Stimulated activated CD4-positive, alpha-beta T cell treated with anti-CD3 and anti-CD28 coated beads, Interleukin-2, amount 100 ng/mL, for 48 hours (primary cell): ENCODE results near the gene ADTRP.
"Not testable (repeated sequence)": the region's sequence is repeated elsewhere in the genome, so short reads cannot be mapped to it uniquely, and the experiment has no call there.

ENCODE experiments used
- DNase-seq, 2 donors: peaks; one replicate each; pipeline ENCODE4 v3.0.0-alpha.2; 2020

Gene ADTRP

DNA sequence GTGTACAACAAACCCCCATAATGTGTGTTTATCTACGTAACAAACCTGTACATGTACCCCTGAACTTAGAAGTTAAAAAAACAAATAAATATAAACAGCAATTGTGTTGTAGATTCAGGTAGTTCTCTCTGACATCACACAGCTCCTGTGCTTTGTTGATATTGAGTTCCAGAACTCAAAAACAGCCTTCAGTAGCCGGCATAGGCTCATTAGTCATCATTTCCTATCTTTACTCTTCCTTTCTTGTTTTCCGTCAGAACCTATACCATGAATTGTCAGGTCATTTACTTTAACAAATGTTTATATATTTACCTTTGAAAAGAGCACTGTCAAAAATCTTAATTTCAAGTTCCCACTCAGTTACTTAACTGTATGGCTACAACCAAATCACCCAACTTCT lies 88.8 kb downstream of the ADTRP start:
- DNase-seq, result no peak

DNA sequence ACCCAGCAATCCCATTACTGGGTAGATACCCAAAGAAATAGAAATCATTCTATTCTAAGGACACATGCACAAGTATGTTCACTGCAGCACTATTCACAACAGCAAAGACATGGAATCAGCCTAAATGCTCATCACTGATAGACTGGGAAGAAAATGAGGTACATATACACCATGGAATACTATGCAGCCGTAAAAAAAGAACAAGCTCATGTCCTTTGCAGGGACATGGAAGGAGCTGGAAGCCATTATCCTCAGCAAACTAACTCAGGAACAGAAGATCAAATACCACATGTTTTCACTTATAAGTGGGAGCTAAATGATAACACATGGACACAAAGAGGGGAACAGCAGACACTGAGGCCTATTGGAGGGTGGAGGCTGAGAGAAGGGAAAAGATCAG lies 89.2 kb downstream of the ADTRP start:
- not testable (repeated sequence) for DNase-seq

DNA sequence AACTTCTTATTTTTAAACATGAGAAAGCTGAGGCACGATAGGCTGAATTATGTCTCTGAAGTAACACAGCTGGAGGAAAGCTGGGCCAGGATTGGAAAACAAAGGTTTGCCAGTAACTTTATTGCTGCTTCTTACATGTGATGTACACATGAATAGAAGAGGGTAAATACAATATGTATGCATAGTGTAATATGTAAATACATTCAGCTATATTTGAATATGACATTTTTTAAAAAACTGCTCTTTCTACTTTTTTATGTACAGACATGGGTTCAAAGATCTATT lies 90.2 kb downstream of the ADTRP start:
- no peak for DNase-seq

DNA sequence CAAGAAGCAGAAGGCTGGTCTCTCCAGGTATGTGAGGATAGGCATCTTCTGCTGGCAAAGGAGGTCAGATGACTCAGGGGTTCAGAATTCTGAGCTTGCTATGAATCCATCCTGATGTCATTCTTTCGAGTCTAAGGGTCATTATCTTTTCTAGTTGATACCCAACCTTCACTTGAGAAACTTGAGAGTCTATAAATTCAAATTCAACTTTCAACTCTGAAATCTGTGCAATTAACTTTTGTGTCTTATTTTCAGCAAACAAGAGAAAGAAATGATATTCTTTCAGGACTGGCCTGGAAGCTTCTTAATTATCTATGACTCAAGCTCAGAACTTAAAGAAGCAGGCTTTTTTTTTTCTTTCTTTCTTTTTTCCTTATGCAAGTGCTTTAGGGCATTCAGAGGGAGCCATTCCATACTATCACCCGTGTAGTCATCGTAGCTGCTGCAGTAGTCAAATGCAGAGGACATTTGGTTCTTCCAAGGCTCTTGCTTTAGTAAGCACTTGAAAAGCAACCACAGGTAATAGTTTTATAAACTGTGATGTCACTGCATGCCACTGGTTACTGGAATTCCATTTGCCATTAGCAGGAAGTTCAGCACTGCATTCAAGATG lies 93.0 kb downstream of the ADTRP start:
- DNase-seq, result no peak

DNA sequence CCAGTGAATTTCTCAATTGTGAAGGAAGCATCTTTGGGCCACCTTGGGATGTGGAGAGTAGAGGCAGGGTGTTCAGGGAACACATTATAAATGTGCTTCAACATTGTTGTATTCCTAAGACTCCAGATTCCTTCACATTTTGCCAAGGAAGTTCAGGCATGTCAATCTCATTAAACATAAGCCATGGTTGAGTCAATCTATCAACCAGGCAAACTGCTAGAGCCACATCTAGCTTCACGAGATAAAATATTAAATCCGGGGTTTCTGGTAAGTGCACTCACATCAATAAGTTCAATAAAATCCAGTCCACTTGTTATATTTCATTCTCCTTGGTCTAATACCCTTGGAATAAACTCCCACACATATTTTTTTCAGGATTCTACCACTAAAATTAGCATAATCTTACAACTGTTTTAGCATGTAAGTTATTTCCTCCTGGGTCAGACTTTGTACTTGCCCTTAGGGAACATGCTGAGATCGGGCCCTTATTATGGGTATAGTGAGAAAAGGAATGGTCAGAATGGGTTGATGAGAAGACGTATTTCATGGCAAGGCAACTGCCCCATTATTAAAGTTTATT lies 93.6 kb downstream of the ADTRP start:
- DNase-seq, result no peak

DNA sequence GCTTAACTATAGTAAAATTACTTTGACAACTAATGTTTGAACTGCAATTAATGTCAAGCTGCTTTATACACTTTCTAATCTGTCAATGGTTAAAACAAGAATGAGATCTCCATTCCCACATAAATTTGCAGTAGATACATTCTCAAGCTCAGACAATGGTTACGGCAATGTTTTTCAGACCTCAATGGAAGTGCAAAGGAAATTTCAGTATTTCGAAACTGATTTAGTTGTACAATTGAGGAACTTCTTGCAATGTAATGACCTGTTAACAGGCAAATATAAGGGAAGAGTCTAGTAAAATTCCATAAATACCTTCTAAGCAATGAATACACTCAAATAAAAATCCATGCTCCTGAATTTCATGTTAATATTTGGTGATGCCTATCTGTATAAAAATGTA lies 94.7 kb downstream of the ADTRP start:
- DNase-seq, result no peak

DNA sequence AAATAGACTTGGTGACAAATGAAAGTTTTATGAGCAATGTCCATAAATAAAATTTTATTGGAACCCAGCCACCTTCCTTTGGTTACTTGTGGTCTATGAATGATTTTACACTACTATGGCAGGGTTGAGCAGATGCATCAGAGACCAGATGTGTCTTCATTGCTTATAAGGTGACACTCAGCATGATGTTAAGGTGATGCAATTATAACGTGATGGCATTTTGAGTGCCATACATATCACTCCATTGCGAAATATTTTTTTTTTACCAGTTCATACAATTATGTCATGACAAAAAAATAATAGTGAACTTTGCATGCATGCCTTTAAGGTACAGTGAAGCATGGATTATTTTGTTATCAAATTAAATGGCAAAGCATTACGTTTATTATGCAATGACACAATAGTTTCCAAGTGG lies 96.0 kb downstream of the ADTRP start:
- no peak for DNase-seq

DNA sequence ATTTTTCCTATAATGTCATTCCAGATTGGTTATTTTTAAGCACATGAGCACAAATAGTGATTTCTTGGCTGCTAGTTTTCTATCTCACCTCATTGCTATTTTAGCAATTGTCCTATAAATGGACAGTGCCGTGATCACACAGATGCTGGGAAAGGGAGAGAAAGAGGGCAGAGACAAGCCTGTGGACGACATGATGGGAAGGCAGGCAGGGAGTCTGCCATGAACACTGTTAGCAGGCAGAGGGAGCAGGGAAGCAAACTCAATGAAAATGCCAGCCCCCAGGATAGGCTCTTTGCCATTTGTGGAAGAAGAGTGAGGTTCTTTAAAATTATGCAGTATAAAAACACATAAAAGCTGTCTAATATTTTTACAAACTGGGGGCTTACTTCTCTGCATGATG lies 96.8 kb downstream of the ADTRP start:
- DNase-seq, result no peak

DNA sequence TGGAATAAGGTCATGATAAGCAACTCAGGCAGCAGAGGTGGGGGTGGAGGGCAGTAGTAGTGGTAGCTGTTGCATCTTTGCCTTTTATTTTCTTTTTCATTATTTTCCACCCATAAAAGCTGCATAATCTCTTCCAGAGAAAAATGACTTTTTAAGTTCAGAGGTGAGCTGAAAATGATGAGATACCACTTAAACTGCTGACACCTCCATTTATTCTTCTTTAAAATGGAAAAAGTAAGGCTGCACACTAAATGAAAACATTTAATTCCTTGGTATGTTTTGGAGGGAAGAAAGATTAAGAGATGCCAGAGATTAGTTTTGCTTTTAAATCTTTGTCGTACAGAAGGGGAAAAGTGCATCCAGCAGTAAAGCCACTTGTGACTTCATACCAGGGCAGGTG lies 97.2 kb downstream of the ADTRP start:
- no peak for DNase-seq

DNA sequence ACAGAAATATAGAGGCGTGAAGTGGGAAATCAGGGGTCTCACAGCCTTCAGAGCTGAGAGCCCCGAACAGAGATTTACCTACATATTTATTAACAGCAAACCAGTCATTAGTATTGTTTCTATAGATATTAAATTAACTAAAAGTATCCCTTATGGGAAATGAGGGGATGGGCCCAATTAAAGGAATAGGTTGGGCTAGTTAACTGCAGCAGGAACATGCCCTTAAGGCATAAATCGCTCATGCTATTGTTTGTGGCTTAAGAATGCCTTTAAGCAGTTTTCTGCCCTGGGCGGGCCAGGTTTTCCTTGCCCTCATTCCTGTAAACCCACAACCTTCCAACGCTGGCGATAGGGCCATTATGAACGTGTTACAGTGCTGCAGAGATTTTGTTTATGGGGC lies 98.1 kb downstream of the ADTRP start:
- DNase-seq, result not testable (repeated sequence)

DNA sequence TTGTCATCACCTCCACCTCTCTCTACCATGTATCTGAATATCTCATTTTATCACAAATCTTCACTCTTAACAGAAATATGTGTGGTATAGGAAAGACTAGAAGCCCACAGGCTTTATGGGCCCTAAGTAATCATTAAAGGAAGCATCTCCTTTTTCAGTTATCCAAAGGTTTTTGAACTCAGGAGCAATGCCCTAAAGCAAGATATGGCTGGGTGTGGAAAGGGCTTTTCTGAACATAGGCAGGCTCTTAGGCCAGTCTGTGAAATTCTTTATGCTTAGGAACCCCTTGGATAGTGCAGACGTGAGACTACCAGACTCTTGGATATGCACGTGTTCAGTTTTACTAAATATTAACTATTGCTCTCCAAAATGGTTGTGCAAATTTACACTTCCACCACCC lies 99.5 kb downstream of the ADTRP start:
- DNase-seq, result no peak

DNA sequence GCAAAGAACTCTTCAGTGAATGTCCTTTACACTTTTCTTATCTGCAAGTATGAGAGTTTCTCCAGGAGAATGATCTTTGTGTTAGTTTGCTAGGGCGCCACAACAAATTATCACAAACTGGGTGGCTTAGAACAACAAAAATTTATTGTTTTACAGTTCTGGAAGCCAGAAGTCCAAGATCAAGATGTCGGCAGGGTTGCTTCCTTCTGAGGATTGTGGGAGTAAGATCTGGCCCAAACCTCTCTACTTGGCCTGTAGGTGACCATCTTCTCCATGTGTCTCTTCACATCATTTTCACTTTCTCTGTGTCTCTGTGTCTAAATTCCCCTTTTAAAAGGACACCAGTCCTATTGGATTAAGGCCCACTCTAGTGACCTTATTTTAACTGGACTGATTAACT lies 103.0 kb downstream of the ADTRP start:
- no peak for DNase-seq

DNA sequence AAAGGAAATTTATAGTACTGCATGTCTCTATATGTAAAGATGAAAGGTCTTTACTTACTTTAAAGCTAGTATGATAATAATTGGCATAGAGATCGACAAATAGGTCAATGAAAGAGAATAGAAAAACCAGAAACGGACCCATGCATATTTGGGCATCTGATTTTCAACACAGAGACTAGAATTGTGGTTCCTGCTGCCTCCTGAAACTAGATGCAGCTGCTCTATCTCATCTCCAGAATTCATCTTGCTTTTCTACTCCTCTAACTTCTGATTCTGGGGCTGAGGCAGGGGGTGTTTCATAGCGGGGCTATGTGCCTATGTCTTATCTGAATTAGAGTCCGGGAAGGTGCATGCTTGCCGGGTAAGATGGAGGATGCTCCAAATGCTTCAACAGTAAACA lies 105.9 kb downstream of the ADTRP start:
- DNase-seq, result no peak

DNA sequence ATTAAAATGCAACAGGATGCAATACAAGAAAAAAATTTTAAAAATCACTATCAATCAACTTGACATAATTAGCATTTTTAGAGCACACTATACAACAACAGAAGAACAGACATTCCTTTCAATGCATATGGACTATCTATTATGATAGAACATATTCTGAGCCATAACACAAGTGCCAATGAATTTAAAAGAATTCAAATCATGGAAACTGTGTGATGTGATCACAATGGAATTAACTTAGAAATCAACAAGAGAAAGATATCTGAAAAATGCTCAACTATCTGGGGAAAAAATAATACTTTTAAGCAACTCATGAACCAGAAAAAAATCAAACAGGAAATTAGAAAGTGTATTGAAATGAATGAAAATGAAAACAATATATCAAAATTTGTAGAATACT lies 106.3 kb downstream of the ADTRP start:
- no peak for DNase-seq

DNA sequence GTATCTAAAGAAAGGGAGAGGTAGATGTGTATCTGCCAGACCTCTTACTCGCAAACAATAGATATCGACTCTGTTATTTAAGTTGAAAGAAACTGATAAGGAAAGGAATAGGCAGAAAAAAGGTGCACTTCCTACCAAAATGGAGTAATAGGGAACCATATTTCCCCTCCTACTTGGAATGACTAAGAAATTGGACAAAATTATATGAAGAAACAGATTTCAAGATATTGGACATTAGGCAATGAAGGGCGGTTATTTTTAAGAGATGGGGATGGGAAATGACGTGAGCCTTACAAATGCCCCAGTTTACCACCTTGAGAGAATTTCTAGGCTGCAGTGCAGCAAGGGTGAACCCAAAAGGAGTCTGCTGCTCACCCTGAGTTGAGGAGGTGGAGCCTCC lies 108.9 kb downstream of the ADTRP start:
- no peak for DNase-seq

DNA sequence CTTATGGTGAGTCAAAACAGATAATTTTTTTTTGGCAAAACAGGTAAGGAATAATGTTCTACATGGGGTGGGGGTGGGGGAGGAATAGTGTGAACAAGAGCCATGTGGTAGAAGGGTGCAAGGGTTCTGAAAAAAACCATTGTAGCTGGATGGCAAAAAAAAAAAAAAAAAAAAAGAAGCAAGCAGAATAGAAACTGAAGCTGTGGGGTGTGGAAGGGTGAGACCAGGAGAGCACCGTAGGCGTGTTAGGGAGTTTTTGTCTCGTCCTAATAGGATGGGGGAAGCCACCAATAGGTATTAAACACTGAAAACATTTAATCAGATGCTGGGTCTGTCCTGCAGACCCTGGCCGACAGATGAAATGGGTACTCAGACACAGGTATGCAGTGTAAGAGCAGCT lies 110.1 kb downstream of the ADTRP start:
- DNase-seq, result no peak

DNA sequence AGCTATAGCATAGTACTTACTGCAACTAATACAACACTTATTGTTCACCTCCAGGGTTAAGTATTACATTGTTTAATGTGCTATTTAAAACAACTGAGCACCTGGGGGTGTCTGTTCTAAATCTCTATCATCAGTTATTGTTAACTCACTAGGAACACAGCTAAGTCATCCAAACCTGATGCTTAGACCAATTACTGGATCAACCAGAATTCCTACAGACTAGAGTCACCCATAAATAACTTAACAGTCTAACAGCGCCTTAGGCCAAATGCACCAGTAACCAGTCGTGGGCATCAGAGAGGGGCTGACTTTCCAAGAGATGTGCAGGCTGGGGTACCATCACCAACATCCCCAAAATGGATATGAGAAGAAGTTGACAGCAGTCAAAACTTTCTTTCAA lies 110.7 kb downstream of the ADTRP start:
- no peak for DNase-seq

DNA sequence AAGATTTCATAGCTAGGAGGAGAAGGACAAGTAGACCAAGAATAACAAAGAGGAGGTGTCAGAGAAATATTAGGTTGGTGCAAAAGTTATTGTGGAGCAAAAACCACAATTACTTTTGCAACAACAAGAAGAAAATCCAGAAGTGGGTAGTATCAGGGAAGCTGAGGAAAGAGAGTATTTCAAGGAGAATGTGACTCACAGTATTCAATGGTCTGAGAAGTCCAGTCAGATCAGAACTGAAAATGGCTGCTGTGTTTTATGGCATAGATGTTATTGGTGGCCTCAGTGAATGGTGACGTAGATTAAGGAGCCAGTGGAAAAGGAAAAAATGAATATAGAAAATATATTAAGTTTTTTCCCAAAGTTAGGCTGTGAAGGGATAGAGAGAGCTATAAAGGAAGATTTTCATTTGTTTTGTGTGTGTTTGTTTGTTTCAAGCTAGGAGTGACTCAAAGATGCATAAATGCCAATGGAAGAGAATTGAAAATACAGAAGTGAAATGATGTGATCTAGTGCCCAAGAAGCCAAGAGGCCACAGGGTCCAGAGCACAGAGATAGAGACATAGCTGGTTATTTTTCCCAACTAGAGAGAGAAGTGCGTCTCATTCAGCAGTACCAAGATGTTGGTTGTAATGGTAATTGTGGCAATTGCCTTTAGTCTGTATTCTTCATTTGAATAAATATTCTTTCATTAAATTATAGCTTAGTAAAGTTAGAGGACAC lies 112.8 kb downstream of the ADTRP start:
- no peak for DNase-seq
